Renal pelvis (tissue), 4 donors: Measurements from ENCODE around the gene GGA1. TPM values are rescaled to one million over a fixed set of nuclear protein-coding genes. Genes with fewer than 3 reads are reported as not detected.
"Not testable (repeated sequence)": the region's sequence is repeated elsewhere in the genome, so short reads cannot be mapped to it uniquely, and the experiment has no call there.

Source experiments
- DNase-seq: peaks from one replicate; pipeline ENCODE4 v3.0.0-alpha.2; 2013
- polyA plus RNA-seq, 3 donors: library from polyadenylated mRNA; unstranded; fragments of 120-200 nt; gene quantifications; one replicate each; pipeline ENCODE4 v1.2.1, GENCODE V29; 2013; ENCODE audit not compliant: insufficient read length in 3 of 3

GGA1 gene
- polyA plus RNA-seq, 3 donors: 51.2 to 84.9 (median 79.6) TPM

- no peak for DNase-seq
Measured at GRCh38 chr22:37604074-37604473, 4.6 kb upstream of the GGA1 start.

- no peak for DNase-seq
Measured at GRCh38 chr22:37604875-37605274, 3.8 kb upstream of the GGA1 start.

- DNase-seq: peak; percentile 86
Measured at GRCh38 chr22:37607010-37607934, 1.4 kb upstream of the GGA1 start.

- no peak for DNase-seq
Measured at GRCh38 chr22:37607935-37608476, 628 bp upstream of the GGA1 start.

GRCh38 chr22:37609240-37610152, 862 bp downstream of the GGA1 start:
- no peak for DNase-seq

GRCh38 chr22:37610153-37610475, 1.5 kb downstream of the GGA1 start:
- not testable (repeated sequence) for DNase-seq

- DNase-seq: no peak
Measured at GRCh38 chr22:37610480-37611129, 2.0 kb downstream of the GGA1 start.

- DNase-seq: no peak
Measured at GRCh38 chr22:37611207-37611606, 2.6 kb downstream of the GGA1 start.

GRCh38 chr22:37616201-37617083, 7.8 kb downstream of the GGA1 start:
- DNase-seq: no peak

- DNase-seq: no peak
Measured at GRCh38 chr22:37617431-37617830, 8.8 kb downstream of the GGA1 start.

GRCh38 chr22:37618072-37618656, 9.5 kb downstream of the GGA1 start:
- no peak for DNase-seq

GRCh38 chr22:37618674-37619073, 10.0 kb downstream of the GGA1 start:
- DNase-seq: no peak

- no peak for DNase-seq
Measured at GRCh38 chr22:37619991-37620390, 11.4 kb downstream of the GGA1 start.

GRCh38 chr22:37621352-37621860, 12.8 kb downstream of the GGA1 start:
- no peak for DNase-seq

- no peak for DNase-seq
Measured at GRCh38 chr22:37623075-37624016, 14.7 kb downstream of the GGA1 start.

- no peak for DNase-seq
Measured at GRCh38 chr22:37624017-37624365, 15.4 kb downstream of the GGA1 start.

- DNase-seq: no peak
Measured at GRCh38 chr22:37624876-37625275, 16.2 kb downstream of the GGA1 start.

GRCh38 chr22:37625737-37626136, 17.1 kb downstream of the GGA1 start:
- DNase-seq: no peak

- DNase-seq: no peak
Measured at GRCh38 chr22:37626144-37626543, 17.5 kb downstream of the GGA1 start.
